NCI-H69 (cell line): ENCODE results near the gene CPSF4L.
A peak's percentile ranks its signal among the peaks of the same experiment; 100 is the strongest.
"Not testable (repeated sequence)": the region's sequence is repeated elsewhere in the genome, so short reads cannot be mapped to it uniquely, and the experiment has no call there.

ENCODE experiments used
- DNase-seq: peaks from one replicate; lab custom pipeline; 2025; lab: John Stamatoyannopoulos, UW

The CPSF4L gene

GRCh38 chr17:73268582-73269328, 7.1 kb upstream of the CPSF4L start:
- DNase-seq, result no peak

- DNase-seq, result no peak
Observed at GRCh38 chr17:73267648-73268537, 6.2 kb upstream of the CPSF4L start.

- no peak for DNase-seq
Observed at GRCh38 chr17:73266796-73267195, 5.1 kb upstream of the CPSF4L start.

- no peak for DNase-seq
Observed at GRCh38 chr17:73265646-73266640, 4.3 kb upstream of the CPSF4L start.

GRCh38 chr17:73264448-73264847, 2.8 kb upstream of the CPSF4L start:
- not testable (repeated sequence) for DNase-seq

GRCh38 chr17:73262676-73263642, 1.3 kb upstream of the CPSF4L start:
- peak; percentile 90 for DNase-seq

GRCh38 chr17:73261952-73262675, 434 bp upstream of the CPSF4L start:
- DNase-seq, result peak; percentile 94

- no peak for DNase-seq
Observed at GRCh38 chr17:73257516-73257915, 4.2 kb downstream of the CPSF4L start.

- DNase-seq, result peak; percentile 50
Observed at GRCh38 chr17:73256220-73256619, 5.5 kb downstream of the CPSF4L start.

GRCh38 chr17:73255671-73256181, 6.0 kb downstream of the CPSF4L start:
- DNase-seq, result peak; percentile 73

- no peak for DNase-seq
Observed at GRCh38 chr17:73251871-73252270, 9.8 kb downstream of the CPSF4L start.

- DNase-seq, result no peak
Observed at GRCh38 chr17:73250851-73251640, 10.6 kb downstream of the CPSF4L start.

GRCh38 chr17:73249700-73250099, 12.0 kb downstream of the CPSF4L start:
- DNase-seq, result peak; percentile 82

GRCh38 chr17:73248532-73248931, 13.1 kb downstream of the CPSF4L start:
- no peak for DNase-seq

- DNase-seq, result no peak
Observed at GRCh38 chr17:73247726-73248125, 14.0 kb downstream of the CPSF4L start.

GRCh38 chr17:73240561-73240960, 21.1 kb downstream of the CPSF4L start:
- DNase-seq, result no peak

- no peak for DNase-seq
Observed at GRCh38 chr17:73237714-73238113, 24.0 kb downstream of the CPSF4L start.

- DNase-seq, result no peak
Observed at GRCh38 chr17:73234736-73235135, 26.9 kb downstream of the CPSF4L start.
